ENCODE results near the gene ABHD15.

Gene ABHD15

GRCh38 chr17:29544066-29544465, 22.8 kb downstream of the ABHD15 start:
- no peak for DNase-seq (ENCODE audit: low read depth in 3 of 3)

- no peak for DNase-seq (ENCODE audit: low read depth in 3 of 3)
These were observed 32.9 kb downstream of the ABHD15 start for GRCh38 chr17:29533976-29534375.

GRCh38 chr17:29526322-29526721, 40.5 kb downstream of the ABHD15 start:
- no peak for DNase-seq (ENCODE audit: low read depth in 3 of 3)

- DNase-seq (ENCODE audit: low read depth in 3 of 3) = no peak
These were observed 42.1 kb downstream of the ABHD15 start for GRCh38 chr17:29524692-29525091.

- no peak for DNase-seq (ENCODE audit: low read depth in 3 of 3)
These were observed 48.5 kb downstream of the ABHD15 start for GRCh38 chr17:29518359-29518758.

GRCh38 chr17:29514792-29515191, 52.0 kb downstream of the ABHD15 start:
- DNase-seq (ENCODE audit: low read depth in 3 of 3) = no peak

- DNase-seq (ENCODE audit: low read depth in 3 of 3) = no peak
These were observed 55.9 kb downstream of the ABHD15 start for GRCh38 chr17:29510953-29511352.
